Occipital lobe (tissue), 2 donors: ENCODE measurements around the gene ARHGEF4. TPM values are rescaled to one million over a fixed set of nuclear protein-coding genes. Genes with fewer than 3 reads are reported as not detected.
A peak's percentile ranks its signal among the peaks of the same experiment; 100 is the strongest.

Experiments used
- DNase-seq: peaks from one replicate; lab custom pipeline; 2025; lab: John Stamatoyannopoulos, UW
- total RNA-seq: library from RNA; depleted of rRNA; stranded (reverse); fragments of >200 nt; gene quantifications from one replicate; pipeline ENCODE4 v1.2.3, GENCODE V29; 2014

The ARHGEF4 gene
- total RNA-seq: 38.7 TPM

GRCh38 chr2:130836501-130837174 lies at the start of gene ARHGEF4:
TSS of gene ARHGEF4 (plus strand) at chr2:130836914. CDS start at chr2:130836954, 40 bp downstream.
- no peak for DNase-seq

- DNase-seq: no peak
Measured at GRCh38 chr2:130787841-130788240, 48.9 kb upstream of the ARHGEF4 start.

DNA sequence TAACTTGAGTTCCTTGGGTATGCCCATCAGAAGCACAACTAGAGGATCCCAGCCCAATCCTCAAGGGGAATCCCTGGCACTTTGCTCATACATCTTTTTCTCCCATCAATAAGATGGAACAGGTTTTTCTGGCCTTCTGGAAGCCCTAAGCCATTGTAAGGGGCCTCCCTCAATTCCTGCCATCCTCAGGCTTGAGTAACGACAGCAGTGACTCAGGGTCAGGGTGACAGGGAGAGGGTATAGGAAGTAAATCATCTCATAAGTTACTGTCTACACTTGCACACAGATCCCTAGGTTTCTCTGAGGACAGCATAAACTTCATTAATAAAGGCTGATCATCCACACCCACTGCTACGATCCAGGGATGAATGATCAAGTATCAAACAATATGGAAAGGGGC lies 46.4 kb upstream of the ARHGEF4 start:
- DNase-seq: no peak

DNA sequence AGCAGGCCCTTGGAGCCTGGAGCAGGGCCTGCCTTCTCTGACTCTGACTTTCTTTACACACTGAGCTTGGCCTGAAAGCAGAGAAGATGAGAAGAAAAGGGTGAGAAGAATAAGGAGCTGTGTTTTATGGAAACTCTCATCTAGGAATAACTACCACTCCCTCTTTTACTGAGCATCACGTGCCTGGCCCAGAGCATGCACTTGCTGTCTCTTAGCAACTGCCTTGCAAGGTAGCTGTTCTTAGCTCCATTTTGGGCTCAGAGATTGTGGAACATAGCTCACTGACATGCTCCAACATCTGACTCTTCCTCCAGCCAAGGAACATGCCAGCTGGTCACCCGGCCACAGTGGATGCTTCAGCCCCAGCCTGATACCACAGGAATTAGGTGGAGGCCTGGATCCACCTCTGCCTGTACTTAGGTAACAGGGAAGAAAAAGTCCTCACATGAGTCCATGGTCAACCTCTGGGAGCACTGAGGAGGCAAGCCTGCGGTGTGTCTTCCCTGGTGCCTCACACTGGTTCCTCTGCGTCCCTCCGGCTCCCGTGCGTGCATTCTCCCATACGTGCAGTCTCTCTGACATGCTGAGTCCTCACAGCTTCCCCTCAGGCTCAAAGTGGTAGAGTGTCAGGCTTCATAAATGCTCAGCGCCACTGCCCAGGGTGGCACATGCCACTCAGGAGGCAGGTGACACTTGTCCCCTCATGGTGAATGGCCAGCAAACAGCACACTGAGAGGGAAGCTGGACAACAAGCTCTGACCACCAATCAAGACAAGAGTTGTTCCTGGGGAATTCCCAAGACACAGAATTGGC lies 45.7 kb upstream of the ARHGEF4 start:
- no peak for DNase-seq

DNA sequence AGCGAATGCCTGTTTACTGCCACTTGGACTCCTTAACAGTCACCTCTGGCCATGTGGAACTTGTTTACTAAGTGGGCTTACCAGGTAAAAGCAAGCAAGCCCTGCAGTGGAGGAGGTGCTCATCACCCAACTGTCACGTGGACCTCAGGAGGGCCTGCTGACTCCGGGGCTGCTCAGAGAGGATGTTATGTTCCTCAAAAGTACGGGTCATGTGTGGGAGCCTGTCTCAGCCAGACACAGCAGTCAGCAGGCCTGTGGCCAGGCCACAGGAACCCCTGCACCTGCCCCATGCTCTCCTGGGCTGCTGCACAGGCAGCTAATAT lies 45.1 kb upstream of the ARHGEF4 start:
- DNase-seq: no peak

- no peak for DNase-seq
Measured at GRCh38 chr2:130795431-130795830, 41.3 kb upstream of the ARHGEF4 start.

- no peak for DNase-seq
Measured at GRCh38 chr2:130796290-130796689, 40.4 kb upstream of the ARHGEF4 start.

DNA sequence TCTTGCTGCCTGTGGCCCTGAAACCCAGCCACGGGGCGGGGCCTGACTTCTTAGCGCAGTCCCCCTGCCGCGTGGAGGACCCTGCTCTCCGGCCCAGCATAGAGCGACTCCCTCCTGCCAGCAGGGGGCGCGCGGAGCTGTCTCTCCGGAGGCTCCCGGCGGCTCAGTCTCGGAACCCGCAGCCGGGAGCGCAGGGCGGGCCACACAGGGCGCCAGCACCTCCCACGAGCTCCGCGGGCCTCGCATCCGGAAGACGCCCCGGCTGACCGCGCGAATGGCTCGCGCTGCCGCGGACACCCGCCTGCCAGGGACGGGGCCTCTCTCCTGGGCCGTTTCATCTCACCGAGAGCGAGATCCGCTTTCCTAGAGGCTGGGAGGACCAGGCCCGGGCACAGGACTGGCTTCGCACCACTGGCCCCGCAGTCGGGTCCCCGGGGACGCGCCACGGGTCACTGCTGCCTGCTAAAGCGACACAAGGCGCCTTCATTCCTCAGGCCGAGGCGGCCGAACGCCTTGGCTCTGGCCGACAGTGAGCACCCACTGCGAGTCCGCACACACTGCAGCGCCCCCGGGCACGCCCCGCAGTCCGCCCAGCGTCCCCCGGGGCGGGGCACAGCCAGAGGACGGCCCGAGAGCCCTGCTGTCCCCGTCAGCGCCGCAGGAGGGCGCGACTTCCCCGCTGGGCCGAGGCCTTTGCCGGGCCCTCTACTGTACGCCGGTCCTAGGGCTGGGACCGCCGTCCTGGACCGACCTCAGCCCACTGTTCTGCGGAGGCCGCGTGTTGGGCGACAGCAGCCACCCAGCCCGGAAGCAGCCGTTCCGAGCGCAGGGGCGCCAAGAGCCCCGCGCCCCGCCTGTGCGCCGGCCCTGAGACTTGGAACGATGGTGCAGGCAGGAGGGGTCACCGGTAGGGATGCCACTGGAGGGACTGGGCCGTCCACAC lies 39.0 kb upstream of the ARHGEF4 start:
- DNase-seq: peak; percentile 79

DNA sequence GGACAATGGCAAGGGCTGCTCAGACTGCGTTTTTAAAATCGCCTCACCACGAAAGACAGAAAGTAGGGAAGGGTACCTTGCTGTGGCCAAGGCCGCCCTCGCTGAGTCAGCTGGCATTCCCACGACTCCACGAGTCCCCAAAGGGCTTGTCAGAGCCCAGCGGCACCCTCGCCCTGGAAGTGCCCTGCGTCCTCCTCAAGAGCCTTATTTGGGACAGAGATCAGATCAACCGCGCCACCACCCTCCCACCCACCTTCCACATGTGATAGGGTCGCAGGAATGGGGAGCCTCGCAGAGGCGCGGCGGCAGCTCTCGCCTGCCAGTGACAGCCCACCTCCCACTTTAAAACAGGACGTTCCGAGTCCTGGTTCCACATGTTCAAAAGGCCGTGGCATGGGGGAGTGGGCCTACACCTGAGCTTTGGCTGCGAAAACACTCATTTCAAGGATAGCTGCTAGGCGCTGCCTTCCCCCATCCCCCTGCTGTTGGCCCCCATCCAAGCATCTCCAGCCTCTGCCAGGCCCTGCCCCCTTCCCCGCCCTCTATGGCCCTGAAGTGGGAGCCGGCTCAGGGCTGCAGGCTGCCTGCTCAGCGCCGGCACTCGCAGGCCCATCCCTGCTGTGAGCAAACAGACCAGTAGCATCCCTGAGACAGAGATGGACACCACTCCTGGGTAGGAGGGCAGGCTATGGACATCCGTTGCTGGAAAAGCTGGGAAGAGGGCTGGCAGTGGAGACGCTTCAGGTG lies 38.1 kb upstream of the ARHGEF4 start:
- DNase-seq: no peak

- no peak for DNase-seq
Measured at GRCh38 chr2:130799295-130799694, 37.4 kb upstream of the ARHGEF4 start.

DNA sequence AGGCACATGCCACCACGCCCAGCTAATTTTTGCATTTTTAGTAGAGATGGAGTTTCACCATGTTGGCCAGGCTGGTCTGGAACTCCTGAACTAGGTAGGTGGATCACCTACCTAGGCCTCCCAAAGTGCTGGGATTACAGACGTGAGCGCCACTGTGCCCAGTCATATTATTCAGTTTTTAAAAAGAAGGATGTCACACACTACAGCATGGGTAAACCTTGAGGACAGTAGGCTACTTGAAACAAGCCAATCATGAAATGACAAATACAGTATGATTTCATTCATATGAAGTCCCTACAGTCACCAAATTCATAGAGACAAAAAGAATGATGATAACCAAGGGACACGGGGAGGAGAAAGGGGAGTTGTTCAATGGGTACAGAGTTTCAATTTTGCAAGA lies 31.1 kb upstream of the ARHGEF4 start:
- DNase-seq: no peak

- no peak for DNase-seq
Measured at GRCh38 chr2:130806370-130806769, 30.3 kb upstream of the ARHGEF4 start.

GRCh38 chr2:130807659-130808385 lies 28.9 kb upstream of the ARHGEF4 start:
- DNase-seq: no peak

DNA sequence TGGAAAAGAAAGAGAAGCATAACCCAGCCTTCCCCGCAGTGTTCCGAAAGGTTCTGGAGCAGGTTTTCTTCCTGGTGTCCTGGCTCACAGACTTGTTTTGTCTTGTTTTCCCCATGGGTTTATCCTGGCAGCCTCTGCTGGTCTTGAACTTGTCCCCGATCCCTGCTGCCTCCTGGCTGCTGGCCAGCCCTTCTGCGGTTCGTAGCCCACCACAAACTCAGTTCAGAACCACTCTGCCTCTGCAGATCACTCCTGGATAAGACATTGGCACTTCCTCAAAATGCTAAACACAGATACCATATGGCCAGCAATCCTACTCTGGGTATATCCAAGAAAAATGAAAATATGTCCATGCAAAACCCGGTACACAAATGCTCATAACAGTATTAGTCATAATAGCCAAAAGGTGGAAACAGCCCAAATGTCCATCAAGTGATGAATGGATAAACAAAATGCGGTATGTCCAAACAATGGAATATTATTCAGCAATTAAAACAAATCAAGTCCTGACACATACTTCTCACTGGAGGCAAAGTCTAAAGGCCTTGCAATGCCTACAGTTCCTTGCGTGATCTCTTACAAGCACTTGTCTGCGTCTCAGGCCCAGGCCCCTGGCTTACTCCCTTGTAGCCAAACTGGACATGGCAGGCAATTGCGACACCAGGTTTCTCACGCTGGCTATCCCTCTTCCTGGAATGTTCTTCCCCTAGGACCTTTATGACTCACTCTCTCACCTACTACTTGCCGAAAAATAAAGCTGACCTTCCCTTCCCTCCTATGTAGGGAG lies 28.0 kb upstream of the ARHGEF4 start:
- DNase-seq: no peak

DNA sequence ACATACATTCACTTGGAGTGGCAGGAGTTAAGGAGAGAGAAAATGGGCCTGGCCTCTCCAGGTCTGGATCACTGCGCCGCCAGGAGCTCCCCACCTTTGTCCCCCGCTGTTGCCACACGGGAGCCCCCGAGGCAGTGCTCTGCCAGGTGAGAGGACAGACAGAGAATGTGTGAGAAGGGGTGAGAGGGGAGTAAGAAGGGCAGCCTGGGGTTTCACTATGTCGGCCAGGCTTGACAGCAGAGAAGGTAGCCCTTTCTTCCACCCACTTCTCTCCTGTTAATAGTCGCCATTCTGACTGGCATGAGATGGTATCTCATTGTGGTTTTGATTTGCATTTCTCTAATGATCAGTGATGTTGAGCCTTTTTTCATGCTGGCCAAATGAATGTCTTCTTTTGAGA lies 26.2 kb upstream of the ARHGEF4 start:
- DNase-seq: no peak

DNA sequence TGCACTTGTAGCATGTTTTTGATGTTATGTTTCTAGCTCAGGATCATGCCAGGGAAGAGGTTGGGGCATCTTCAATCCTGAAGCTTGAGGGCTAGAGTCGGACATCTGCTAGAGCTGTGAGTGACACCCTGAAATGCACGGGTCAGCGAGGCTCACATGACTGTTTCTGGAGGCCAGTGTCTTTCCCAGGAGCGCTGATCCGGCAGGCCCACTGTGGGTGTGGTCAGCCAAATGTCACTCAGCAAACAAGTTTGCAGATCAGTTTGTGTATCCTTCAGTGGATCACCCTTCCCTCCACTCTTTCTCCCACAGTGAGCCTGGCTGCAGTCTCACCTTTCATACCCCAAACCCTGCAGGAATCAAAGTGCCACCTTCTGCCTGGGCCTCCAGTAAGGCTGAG lies 23.0 kb upstream of the ARHGEF4 start:
- DNase-seq: no peak

GRCh38 chr2:130814931-130815680 lies 21.6 kb upstream of the ARHGEF4 start:
- no peak for DNase-seq

DNA sequence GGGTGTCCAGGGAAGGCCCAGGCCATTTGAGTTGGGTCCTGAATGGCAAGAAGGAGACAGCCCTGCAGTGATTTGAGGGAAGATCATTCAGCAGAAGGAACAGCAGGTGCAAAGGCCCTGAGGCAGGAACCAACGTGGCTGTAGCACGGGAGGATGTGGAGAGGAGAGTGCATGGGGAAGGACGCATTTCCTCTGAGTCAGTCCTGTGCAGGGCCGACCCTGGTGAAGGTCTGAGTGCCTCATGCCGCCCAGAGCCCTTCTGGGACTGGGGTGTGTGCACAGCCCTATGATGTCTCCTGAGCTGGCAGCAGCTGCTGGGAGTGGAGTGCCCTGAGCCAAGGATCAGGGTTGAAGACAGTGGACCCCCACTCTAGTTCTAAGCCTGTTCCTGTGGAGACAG lies 17.9 kb upstream of the ARHGEF4 start:
- DNase-seq: no peak

DNA sequence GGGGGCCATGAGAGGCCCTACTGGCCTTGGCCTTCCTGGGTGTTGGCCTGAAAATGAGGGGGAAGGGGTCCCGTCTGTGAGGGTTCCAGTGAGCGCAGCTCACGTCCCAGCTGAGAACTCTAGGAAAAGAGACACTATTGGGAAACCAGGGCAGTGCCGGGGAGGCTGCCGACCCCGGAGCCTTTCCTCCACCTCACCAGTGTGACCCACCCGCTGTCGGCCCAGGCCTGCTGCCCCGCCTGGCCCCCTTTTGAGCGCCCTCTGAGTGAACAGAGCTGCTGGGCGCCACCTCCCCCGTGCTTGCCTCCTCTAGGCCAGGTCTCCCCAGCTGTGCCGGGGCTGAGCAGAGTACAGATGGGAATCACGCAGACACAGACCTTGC lies 17.5 kb upstream of the ARHGEF4 start:
- DNase-seq: no peak
